ENCODE results near the gene ATRN.

ATRN gene

GRCh38 chr20:3630429-3630828 lies 159.6 kb downstream of the ATRN start:
- Mint-ChIP-seq H3K27me3 (ENCODE audit: low read depth) (no peaks in the 10 kb centered on the region), H3K27ac (no peak overlapping the region), H3K36me3 (ENCODE audit: low read depth) (peaks cover 5% of the 10 kb centered on the region), H3K4me3 (no peak overlapping the region), H3K4me1 (ENCODE audit: low read depth) (no peaks in the 10 kb centered on the region), H3K9me3 (no peaks in the 10 kb centered on the region)

GRCh38 chr20:3631534-3631933 lies 160.7 kb downstream of the ATRN start:
- H3K4me3 Mint-ChIP-seq, result no peak overlapping the region
- peaks cover 5% of the 10 kb centered on the region for H3K36me3 Mint-ChIP-seq (ENCODE audit: low read depth)
- no peaks in the 10 kb centered on the region for H3K4me1 Mint-ChIP-seq (ENCODE audit: low read depth)
- no peaks in the 10 kb centered on the region for H3K27me3 Mint-ChIP-seq (ENCODE audit: low read depth)
- H3K27ac Mint-ChIP-seq, result no peak overlapping the region
- no peaks in the 10 kb centered on the region for H3K9me3 Mint-ChIP-seq

- H3K9me3 Mint-ChIP-seq, result no peaks in the 10 kb centered on the region
- H3K27ac Mint-ChIP-seq, result no peak overlapping the region
- no peaks in the 10 kb centered on the region for H3K4me1 Mint-ChIP-seq (ENCODE audit: low read depth)
- no peak overlapping the region for H3K4me3 Mint-ChIP-seq
- H3K36me3 Mint-ChIP-seq (ENCODE audit: low read depth), result peaks cover 5% of the 10 kb centered on the region
- H3K27me3 Mint-ChIP-seq (ENCODE audit: low read depth), result no peaks in the 10 kb centered on the region
Observed at GRCh38 chr20:3632311-3633004, 161.6 kb downstream of the ATRN start.

GRCh38 chr20:3633913-3634478 lies 163.2 kb downstream of the ATRN start:
- Mint-ChIP-seq H3K36me3 (ENCODE audit: low read depth) (peaks cover 5% of the 10 kb centered on the region), H3K4me1 (ENCODE audit: low read depth) (no peaks in the 10 kb centered on the region), H3K27me3 (ENCODE audit: low read depth) (no peaks in the 10 kb centered on the region), H3K4me3 (no peak overlapping the region), H3K27ac (no peak overlapping the region), H3K9me3 (no peaks in the 10 kb centered on the region)

GRCh38 chr20:3635346-3635745 lies 164.5 kb downstream of the ATRN start:
- Mint-ChIP-seq H3K9me3 (peaks cover 3% of the 10 kb centered on the region), H3K27me3 (ENCODE audit: low read depth) (no peaks in the 10 kb centered on the region), H3K4me1 (ENCODE audit: low read depth) (no peaks in the 10 kb centered on the region), H3K27ac (no peak overlapping the region), H3K4me3 (no peak overlapping the region), H3K36me3 (ENCODE audit: low read depth) (peaks cover 5% of the 10 kb centered on the region)

- Mint-ChIP-seq H3K27me3 (ENCODE audit: low read depth) (no peaks in the 10 kb centered on the region), H3K9me3 (peaks cover 8% of the 10 kb centered on the region), H3K36me3 (ENCODE audit: low read depth) (peaks cover 12% of the 10 kb centered on the region), H3K27ac (no peak overlapping the region), H3K4me1 (ENCODE audit: low read depth) (no peaks in the 10 kb centered on the region), H3K4me3 (no peak overlapping the region)
Observed at GRCh38 chr20:3640259-3640658, 169.4 kb downstream of the ATRN start.

GRCh38 chr20:3645309-3646066 lies 174.7 kb downstream of the ATRN start:
- Mint-ChIP-seq H3K27me3 (ENCODE audit: low read depth) (no peaks in the 10 kb centered on the region), H3K36me3 (ENCODE audit: low read depth) (peaks cover 11% of the 10 kb centered on the region), H3K9me3 (peaks cover 4% of the 10 kb centered on the region), H3K4me3 (no peak overlapping the region), H3K27ac (no peak overlapping the region), H3K4me1 (ENCODE audit: low read depth) (no peaks in the 10 kb centered on the region)

- Mint-ChIP-seq H3K9me3 (no peaks in the 10 kb centered on the region), H3K4me3 (no peak overlapping the region), H3K4me1 (ENCODE audit: low read depth) (no peaks in the 10 kb centered on the region), H3K27ac (no peak overlapping the region), H3K27me3 (ENCODE audit: low read depth) (no peaks in the 10 kb centered on the region), H3K36me3 (ENCODE audit: low read depth) (peaks cover 10% of the 10 kb centered on the region)
Observed at GRCh38 chr20:3646067-3646440, 175.2 kb downstream of the ATRN start.

- H3K9me3 Mint-ChIP-seq, result no peaks in the 10 kb centered on the region
- H3K27ac Mint-ChIP-seq, result no peak overlapping the region
- H3K27me3 Mint-ChIP-seq (ENCODE audit: low read depth), result no peaks in the 10 kb centered on the region
- no peak overlapping the region for H3K4me3 Mint-ChIP-seq
- peaks cover 10% of the 10 kb centered on the region for H3K36me3 Mint-ChIP-seq (ENCODE audit: low read depth)
- H3K4me1 Mint-ChIP-seq (ENCODE audit: low read depth), result no peaks in the 10 kb centered on the region
Observed at GRCh38 chr20:3646651-3647050, 175.8 kb downstream of the ATRN start.

- H3K36me3 Mint-ChIP-seq (ENCODE audit: low read depth), result peaks cover 4% of the 10 kb centered on the region
- H3K4me3 Mint-ChIP-seq, result no peak overlapping the region
- peaks cover 3% of the 10 kb centered on the region for H3K4me1 Mint-ChIP-seq (ENCODE audit: low read depth)
- H3K27ac Mint-ChIP-seq, result no peak overlapping the region
- H3K9me3 Mint-ChIP-seq, result no peaks in the 10 kb centered on the region
- no peaks in the 10 kb centered on the region for H3K27me3 Mint-ChIP-seq (ENCODE audit: low read depth)
Observed at GRCh38 chr20:3647473-3647872, 176.7 kb downstream of the ATRN start.

GRCh38 chr20:3648951-3649350 lies 178.1 kb downstream of the ATRN start:
- no peaks in the 10 kb centered on the region for H3K27me3 Mint-ChIP-seq (ENCODE audit: low read depth)
- no peak overlapping the region for H3K27ac Mint-ChIP-seq
- H3K4me3 Mint-ChIP-seq, result no peak overlapping the region
- peaks cover 12% of the 10 kb centered on the region for H3K4me1 Mint-ChIP-seq (ENCODE audit: low read depth)
- no peaks in the 10 kb centered on the region for H3K9me3 Mint-ChIP-seq
- H3K36me3 Mint-ChIP-seq (ENCODE audit: low read depth), result peaks cover 3% of the 10 kb centered on the region

GRCh38 chr20:3651204-3651962 lies 180.6 kb downstream of the ATRN start:
- Mint-ChIP-seq H3K9me3 (no peaks in the 10 kb centered on the region), H3K4me3 (no peak overlapping the region), H3K36me3 (ENCODE audit: low read depth) (peaks cover 2% of the 10 kb centered on the region), H3K27ac (no peak overlapping the region), H3K27me3 (ENCODE audit: low read depth) (no peaks in the 10 kb centered on the region), H3K4me1 (ENCODE audit: low read depth) (peaks cover 12% of the 10 kb centered on the region)

GRCh38 chr20:3652221-3652620 lies 181.4 kb downstream of the ATRN start:
- no peak overlapping the region for H3K4me3 Mint-ChIP-seq
- H3K4me1 Mint-ChIP-seq (ENCODE audit: low read depth), result peaks cover 12% of the 10 kb centered on the region
- peaks cover 2% of the 10 kb centered on the region for H3K36me3 Mint-ChIP-seq (ENCODE audit: low read depth)
- peaks cover 4% of the 10 kb centered on the region for H3K27me3 Mint-ChIP-seq (ENCODE audit: low read depth)
- no peak overlapping the region for H3K27ac Mint-ChIP-seq
- no peaks in the 10 kb centered on the region for H3K9me3 Mint-ChIP-seq

- Mint-ChIP-seq H3K36me3 (ENCODE audit: low read depth) (peaks cover 2% of the 10 kb centered on the region), H3K4me1 (ENCODE audit: low read depth) (peaks cover 13% of the 10 kb centered on the region), H3K4me3 (no peak overlapping the region), H3K27me3 (ENCODE audit: low read depth) (peaks cover 9% of the 10 kb centered on the region), H3K27ac (no peak overlapping the region), H3K9me3 (no peaks in the 10 kb centered on the region)
Observed at GRCh38 chr20:3652676-3653596, 182.1 kb downstream of the ATRN start.

Data from T-helper 1 cell treated with Interleukin-12 subunit alpha and Interleukin-12 subunit beta and Interleukin-4 antibody, amounts not matched to agents 30 μg/mL and 1 μg/mL, for 36 hours (primary cell).